Measurements from ENCODE around the gene KAT14.

KAT14 gene

DNA sequence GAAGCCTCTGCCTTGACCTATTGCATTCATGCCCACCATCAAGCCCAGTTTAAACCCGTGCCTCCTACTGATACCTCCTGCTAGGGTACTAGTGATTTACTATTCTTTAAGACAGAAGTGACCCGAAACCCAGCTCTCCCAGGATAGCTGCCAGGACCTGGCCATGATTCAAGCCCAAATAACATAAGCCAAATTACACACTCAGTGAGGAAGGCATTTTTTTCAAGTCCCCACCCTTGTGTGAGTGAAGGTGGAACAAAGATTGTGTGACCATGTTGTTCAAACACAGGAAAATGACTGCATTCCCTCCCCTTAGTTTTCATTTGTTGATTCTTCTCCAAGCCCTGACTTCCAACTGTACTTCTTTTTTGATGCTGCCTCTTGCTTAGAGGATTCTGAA is 3.7 kb upstream of the KAT14 start (continued):
- TF ChIP-seq, protein P1, sequence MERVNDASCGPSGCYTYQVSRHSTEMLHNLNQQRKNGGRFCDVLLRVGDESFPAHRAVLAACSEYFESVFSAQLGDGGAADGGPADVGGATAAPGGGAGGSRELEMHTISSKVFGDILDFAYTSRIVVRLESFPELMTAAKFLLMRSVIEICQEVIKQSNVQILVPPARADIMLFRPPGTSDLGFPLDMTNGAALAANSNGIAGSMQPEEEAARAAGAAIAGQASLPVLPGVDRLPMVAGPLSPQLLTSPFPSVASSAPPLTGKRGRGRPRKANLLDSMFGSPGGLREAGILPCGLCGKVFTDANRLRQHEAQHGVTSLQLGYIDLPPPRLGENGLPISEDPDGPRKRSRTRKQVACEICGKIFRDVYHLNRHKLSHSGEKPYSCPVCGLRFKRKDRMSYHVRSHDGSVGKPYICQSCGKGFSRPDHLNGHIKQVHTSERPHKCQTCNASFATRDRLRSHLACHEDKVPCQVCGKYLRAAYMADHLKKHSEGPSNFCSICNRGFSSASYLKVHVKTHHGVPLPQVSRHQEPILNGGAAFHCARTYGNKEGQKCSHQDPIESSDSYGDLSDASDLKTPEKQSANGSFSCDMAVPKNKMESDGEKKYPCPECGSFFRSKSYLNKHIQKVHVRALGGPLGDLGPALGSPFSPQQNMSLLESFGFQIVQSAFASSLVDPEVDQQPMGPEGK (CRISPR knock-in tag; IDR thresholded peaks at IDR 0.05; ENCODE audit: borderline replicate concordance), result no peak
- TF ChIP-seq, protein P2, sequence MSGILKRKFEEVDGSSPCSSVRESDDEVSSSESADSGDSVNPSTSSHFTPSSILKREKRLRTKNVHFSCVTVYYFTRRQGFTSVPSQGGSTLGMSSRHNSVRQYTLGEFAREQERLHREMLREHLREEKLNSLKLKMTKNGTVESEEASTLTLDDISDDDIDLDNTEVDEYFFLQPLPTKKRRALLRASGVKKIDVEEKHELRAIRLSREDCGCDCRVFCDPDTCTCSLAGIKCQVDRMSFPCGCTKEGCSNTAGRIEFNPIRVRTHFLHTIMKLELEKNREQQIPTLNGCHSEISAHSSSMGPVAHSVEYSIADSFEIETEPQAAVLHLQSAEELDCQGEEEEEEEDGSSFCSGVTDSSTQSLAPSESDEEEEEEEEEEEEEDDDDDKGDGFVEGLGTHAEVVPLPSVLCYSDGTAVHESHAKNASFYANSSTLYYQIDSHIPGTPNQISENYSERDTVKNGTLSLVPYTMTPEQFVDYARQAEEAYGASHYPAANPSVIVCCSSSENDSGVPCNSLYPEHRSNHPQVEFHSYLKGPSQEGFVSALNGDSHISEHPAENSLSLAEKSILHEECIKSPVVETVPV (CRISPR knock-in tag; IDR thresholded peaks at IDR 0.05), result no peak

DNA sequence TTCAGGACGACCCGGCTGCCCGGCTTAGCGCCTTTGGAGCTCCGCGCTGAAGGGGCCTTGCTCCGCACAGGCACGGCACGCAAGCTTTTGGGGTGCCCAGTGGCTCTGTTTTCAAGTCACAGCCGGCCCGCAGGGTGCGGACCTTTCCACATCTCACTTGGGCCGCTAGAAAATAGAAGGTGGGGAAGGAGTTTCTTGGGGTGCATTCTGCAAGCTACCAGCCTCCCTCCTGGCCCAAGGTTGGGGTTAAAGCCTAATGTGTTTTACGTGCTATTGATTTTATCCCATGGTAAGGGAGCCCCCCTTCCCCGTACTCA is 561 bp downstream of the KAT14 start:
- ATAC-seq, result peak; percentile 10

DNA sequence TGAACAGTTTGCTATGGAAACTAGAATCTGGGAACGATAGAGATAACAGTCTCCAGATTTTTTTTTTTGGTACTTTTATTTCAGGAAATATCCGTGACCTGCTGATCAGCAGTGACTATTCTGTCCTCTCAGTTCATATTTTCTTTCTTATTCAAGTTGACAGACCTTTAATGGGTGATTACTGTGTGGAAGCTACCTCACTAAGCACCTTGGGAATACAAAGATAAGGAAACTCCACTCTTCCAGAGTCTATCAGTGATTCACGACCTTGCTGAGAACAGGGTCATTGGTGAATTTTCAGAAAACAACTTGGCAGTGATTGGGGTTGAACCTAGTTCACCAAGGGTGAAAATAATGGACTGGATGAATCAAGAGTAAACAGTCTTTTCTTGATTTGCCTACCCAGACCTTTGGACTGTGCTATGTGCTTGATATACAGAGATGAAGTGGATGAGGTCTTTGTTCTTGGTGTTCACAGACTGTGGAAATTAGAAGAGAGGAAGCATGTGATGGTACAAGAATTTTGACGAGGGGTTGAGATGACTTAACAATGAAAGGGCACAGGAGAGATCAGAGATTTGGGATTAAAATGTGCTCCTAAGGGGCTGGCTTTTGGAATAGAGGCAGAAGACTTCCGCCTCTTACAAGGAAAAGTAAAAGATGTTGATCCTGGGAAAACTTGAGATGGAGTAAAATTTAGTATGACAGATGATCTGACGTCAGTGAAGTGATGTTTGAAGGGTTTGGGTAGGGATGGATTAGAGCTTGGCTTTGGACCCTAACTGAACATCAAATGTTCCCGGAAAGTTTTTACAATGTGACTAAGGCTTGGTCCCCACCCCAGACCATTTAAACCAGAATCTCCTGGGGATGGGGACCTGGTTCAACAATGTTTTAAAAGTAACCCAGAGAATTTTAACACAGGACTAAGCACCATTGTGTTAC is 1.2 kb downstream of the KAT14 start:
- no peak for ATAC-seq
- no peak for TF ChIP-seq ZNF70 (CRISPR knock-in tag; IDR thresholded peaks at IDR 0.05)
- no peak for TF ChIP-seq TCF4 (CRISPR knock-in tag; IDR thresholded peaks at IDR 0.05; ENCODE audit: borderline replicate concordance)
- TF ChIP-seq ISL1 (CRISPR knock-in tag; IDR thresholded peaks at IDR 0.05), result no peak
- TF ChIP-seq ZFP3 (CRISPR knock-in tag; IDR thresholded peaks at IDR 0.05), result no peak
- no peak for TF ChIP-seq TOX (CRISPR knock-in tag; IDR thresholded peaks at IDR 0.05; ENCODE audit: borderline replicate concordance)

More for the DNA sequence above, 561 bp downstream of the KAT14 start:
- TF ChIP-seq CSDC2 (CRISPR knock-in tag; IDR thresholded peaks at IDR 0.05) (no peak), ZFP3 (CRISPR knock-in tag; IDR thresholded peaks at IDR 0.05) (no peak), TCF4 (CRISPR knock-in tag; IDR thresholded peaks at IDR 0.05; ENCODE audit: borderline replicate concordance) (no peak), ZFP30 (CRISPR knock-in tag; IDR thresholded peaks at IDR 0.05) (no peak), ISL1 (CRISPR knock-in tag; IDR thresholded peaks at IDR 0.05) (no peak), GLIS3 (CRISPR knock-in tag; IDR thresholded peaks at IDR 0.05) (no peak), ARNTL (CRISPR knock-in tag; IDR thresholded peaks at IDR 0.05; ENCODE audit: borderline replicate concordance, low read depth) (no peak), SNAI2 (CRISPR knock-in tag; IDR thresholded peaks at IDR 0.05) (no peak)
- TF ChIP-seq, protein P3, sequence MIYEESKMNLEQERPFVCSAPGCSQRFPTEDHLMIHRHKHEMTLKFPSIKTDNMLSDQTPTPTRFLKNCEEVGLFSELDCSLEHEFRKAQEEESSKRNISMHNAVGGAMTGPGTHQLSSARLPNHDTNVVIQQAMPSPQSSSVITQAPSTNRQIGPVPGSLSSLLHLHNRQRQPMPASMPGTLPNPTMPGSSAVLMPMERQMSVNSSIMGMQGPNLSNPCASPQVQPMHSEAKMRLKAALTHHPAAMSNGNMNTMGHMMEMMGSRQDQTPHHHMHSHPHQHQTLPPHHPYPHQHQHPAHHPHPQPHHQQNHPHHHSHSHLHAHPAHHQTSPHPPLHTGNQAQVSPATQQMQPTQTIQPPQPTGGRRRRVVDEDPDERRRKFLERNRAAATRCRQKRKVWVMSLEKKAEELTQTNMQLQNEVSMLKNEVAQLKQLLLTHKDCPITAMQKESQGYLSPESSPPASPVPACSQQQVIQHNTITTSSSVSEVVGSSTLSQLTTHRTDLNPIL (CRISPR knock-in tag; IDR thresholded peaks at IDR 0.05; ENCODE audit: low read depth), result no peak
- TF ChIP-seq, protein P4, sequence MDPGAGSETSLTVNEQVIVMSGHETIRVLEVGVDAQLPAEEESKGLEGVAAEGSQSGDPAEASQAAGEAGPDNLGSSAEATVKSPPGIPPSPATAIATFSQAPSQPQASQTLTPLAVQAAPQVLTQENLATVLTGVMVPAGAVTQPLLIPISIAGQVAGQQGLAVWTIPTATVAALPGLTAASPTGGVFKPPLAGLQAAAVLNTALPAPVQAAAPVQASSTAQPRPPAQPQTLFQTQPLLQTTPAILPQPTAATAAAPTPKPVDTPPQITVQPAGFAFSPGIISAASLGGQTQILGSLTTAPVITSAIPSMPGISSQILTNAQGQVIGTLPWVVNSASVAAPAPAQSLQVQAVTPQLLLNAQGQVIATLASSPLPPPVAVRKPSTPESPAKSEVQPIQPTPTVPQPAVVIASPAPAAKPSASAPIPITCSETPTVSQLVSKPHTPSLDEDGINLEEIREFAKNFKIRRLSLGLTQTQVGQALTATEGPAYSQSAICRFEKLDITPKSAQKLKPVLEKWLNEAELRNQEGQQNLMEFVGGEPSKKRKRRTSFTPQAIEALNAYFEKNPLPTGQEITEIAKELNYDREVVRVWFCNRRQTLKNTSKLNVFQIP (CRISPR knock-in tag; IDR thresholded peaks at IDR 0.05; ENCODE audit: borderline replicate concordance, low read depth), result no peak

DNA sequence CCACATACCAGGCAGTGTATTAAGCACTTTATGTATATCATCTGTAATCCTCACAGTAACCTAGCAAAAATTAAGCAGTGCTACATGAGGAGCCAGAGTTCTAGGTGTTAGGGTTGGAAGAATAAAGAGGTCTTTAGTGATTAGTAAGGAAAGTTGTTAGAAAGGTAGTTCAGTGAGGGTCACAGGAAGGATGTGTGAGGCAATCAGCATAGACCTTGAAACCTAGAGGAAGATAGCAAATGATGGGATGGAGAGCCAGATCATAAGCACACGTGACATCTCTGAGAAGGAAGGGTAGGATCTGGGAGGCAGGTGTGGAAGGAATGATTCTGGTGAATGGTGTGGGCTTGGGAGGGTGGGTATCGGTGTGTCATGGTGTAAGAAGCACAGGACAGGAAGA is 2.2 kb downstream of the KAT14 start:
- no peak for TF ChIP-seq GLIS3 (CRISPR knock-in tag; IDR thresholded peaks at IDR 0.05)
- no peak for ATAC-seq

DNA sequence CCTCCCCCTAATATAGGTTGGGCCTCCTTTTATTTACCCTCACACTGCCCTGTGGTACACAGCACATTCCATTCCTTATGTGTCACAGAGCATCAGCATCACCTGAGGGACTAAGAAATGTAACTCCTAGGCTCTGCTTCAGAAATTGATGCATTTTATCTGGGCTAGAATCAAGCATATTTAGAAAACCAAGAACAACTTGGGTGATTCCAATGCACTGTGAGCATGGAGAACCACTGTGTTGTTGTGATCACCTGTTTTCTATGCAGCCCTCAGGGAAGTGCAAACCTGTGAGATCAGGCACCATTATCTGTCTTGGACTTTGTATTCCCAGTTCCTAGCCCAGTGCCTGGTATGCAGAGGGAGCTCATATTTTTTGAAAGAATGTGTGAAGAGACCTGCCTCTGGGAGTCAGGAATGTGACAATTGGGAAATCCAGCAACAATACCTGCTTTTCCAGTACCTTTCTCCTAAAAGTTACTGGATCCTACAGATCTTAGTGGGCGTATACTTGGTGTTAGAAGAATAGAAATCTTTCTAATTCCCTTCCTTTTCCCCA is 7.0 kb downstream of the KAT14 start:
- no peak for ATAC-seq
- TF ChIP-seq, protein P3 (CRISPR knock-in tag; IDR thresholded peaks at IDR 0.05; ENCODE audit: low read depth), result no peak
- TF ChIP-seq ZNF70 (CRISPR knock-in tag; IDR thresholded peaks at IDR 0.05) (no peak), OSR1 (CRISPR knock-in tag; IDR thresholded peaks at IDR 0.05) (no peak), ZNF565 (CRISPR knock-in tag; conservative IDR thresholded peaks at IDR 0.05; ENCODE audit: low read depth) (no peak), SNAI2 (CRISPR knock-in tag; IDR thresholded peaks at IDR 0.05) (no peak), ESRRG (CRISPR knock-in tag; IDR thresholded peaks at IDR 0.05) (no peak), PPARA (CRISPR knock-in tag; IDR thresholded peaks at IDR 0.05; ENCODE audit: borderline replicate concordance) (no peak), TOX (CRISPR knock-in tag; IDR thresholded peaks at IDR 0.05; ENCODE audit: borderline replicate concordance) (no peak), RARB (CRISPR knock-in tag; IDR thresholded peaks at IDR 0.05) (no peak), GLIS3 (CRISPR knock-in tag; IDR thresholded peaks at IDR 0.05) (no peak), ZC3H10 (CRISPR knock-in tag; IDR thresholded peaks at IDR 0.05) (no peak), ZNF8 (CRISPR knock-in tag; IDR thresholded peaks at IDR 0.05) (no peak), CSDC2 (CRISPR knock-in tag; IDR thresholded peaks at IDR 0.05) (no peak), BACH2 (CRISPR knock-in tag; IDR thresholded peaks at IDR 0.05; ENCODE audit: borderline replicate concordance) (no peak)
- TF ChIP-seq, protein P2 (CRISPR knock-in tag; IDR thresholded peaks at IDR 0.05), result no peak
- TF ChIP-seq, protein P4 (CRISPR knock-in tag; IDR thresholded peaks at IDR 0.05; ENCODE audit: borderline replicate concordance, low read depth), result no peak
